ENCODE results near the gene CCDC27.

- no peak for TF ChIP-seq CTCF (IDR thresholded peaks at IDR 0.05)
- TF ChIP-seq ZFX (IDR thresholded peaks at IDR 0.05; ENCODE audit: borderline replicate concordance) = no peak
Observed at GRCh38 chr1:3716351-3716750, 35.9 kb upstream of the CCDC27 start.

Data from 22Rv1 (cell line).